ENCODE results near the gene IL31.

Gene IL31

DNA sequence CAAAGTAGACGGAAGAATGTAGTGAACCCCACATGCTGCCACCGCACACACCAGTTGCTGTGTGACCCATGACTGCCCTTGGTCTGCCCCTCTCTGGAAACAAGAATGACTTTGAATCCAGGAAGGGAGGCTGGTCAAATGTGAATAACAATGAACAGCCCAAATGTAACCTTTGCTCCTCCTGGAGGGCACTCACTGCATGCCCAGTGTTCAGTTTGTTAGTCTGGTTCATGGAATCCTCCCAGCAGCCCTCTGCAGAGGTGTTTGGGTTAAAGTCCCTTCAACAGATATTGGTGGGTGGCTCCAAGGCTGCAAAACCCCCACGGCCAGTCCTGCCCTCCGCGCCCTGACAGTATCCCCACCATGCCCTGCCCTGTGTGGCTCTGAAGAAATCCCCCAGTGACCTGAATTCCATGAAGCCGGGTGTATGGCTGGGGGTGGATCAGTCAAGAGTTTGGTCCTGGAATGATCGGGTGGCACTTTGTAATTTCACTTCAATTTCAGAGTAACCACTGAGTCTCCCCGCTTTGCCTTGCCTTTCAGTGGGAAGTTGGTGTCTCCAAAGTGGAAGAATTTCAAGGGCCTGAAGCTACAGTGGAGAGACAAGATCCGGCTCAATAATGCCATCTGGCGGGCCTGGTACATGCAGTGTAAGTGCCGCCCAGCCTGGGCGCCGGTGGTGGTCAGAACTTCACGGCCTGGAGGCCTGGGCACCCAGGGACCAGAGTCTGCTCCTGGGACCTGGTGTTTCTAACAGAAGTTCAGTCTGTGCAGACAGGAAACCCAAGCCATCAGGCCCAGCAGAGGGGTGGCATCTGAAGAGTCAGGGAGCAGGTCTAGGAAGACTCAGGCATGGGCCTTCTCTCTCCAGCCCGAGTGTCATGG is 47.1 kb downstream of the IL31 start:
- DNase-seq, result no peak

DNA sequence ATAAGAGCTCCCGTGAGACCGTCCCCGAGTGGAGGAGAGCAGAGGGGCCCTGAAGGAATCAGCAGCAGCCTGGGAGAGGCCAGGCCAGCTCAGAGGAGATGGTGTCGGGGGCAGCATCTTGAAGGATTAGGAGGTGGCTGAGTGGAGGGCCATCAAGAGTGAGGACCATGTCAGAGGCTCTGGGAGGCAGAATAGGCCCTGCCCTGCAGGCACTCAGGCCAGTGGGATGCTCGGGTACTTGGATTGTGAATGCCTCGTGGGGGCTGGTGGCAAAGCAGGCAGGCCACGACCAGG is 47.7 kb downstream of the IL31 start:
- DNase-seq, result no peak

DNA sequence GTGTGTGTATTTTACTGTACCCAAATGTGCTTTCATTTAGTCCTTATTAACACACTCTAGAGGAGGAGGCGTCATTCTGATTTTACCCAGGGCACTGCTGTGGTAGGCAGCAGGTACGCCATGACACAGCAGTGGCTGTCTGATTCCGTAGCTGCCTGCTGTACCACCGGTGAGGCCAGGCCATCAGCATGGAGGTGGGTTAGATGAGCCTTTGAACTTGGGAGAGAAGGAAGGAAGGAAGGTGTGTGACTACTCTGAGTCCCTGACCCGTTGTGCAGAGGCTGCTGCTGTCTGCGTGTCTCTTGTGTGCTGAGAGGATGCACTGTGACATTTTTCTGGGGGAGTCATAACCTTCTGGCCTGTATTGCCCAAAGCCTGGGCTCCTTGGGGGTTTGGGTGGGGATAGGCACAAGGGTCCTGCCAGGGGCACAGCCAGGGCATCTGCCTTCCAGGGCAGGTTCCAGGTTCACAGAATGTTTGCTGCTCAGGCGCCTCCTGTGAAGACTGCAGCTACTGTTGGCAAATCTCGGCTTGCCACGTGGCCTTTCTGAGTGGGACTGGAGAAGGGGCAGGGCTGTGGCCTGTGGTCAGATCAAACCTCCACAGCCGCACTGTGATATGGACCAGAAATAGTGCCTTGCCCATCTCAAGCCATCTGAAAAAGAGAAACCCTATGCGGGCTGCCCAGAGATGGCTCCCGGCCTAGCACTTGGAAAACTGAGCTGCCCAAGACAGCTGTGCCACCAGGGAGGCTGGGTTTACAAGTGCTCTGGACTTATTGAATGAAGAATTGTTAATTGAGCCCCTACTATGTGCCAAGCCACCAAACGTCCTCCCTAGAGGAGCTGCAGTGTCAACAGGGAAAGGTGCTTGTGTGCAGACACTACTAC is 48.3 kb downstream of the IL31 start:
- no peak for DNase-seq

DNA sequence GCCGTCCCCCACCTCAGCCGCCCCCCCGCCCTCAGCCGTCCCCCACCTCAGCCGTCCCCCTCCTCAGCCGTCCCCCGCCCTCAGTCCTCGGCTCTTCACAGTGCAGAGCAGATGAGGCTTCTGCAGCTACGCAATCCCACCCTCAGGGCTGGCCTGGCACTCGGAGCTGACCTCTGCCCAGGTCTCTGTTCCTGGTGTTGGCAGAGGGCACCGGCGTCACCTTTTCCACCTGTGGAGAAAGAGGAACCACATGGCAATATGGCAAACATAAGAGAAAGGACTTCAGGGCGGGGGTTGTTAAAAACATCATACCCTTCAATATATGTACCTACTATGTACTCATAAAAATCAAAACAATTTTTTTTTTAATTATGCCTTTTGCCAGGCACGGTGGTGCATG is 49.7 kb downstream of the IL31 start:
- no peak for DNase-seq

DNA sequence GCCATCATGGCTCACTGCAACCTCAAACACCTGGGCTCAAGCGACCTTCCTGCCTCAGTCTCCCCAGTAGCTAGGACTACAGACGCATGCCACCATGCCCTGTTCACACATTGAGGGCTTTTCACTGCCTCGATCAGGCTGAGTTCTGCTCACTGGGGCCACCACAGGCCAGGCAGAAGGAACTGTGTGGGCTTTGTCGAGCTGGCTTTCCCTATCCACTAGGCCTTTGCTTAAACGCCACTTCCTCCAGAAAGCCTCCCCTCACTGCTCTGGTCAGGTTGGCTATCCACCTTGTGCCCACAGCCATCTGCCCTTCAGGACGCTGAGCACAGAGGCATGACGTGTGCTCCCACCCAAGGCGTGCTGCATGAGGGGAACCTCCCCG is 50.3 kb downstream of the IL31 start:
- DNase-seq, result no peak

DNA sequence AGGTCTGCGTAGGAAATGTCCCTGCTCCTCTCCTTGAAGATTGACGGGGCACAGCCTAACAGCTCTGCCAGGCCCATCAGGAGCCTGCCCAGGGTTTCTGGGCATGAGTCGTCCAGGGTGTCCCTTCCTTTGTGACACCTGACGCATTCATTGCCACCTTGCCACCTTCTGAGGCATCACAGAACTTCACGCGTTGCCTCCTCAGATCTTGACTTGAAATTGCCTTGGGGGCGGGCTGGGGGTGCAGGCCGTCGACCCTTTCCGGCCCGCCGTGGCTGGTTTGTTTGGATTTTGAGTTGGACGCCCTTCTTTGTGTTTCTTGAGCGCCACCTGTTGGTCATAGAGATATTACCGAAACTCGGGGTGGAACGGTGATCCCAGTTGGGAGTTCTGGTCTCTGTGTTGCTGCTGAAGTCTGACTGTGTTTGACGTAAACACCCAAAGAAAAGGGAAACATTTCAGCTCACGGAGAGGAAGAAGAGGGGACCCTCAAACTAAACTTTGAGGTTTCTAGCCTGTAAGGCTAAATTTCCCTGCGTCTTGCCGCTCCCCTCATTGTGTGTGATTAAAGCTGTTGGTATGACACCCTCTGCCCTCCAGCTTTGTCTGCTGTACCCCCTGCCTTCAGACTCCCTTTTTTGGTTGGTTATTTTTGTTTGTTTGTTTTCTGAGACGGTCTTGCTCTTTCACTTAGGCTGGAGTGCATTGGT is 50.8 kb downstream of the IL31 start:
- DNase-seq, result peak; percentile 62 to 78
